ENCODE measurements around the gene ZNF800. TPM values are rescaled to one million over a fixed set of nuclear protein-coding genes. Genes with fewer than 3 reads are reported as not detected.

ZNF800 gene
- total and polyA plus RNA-seq, 4 donors = 4.8 to 15.2 (median 12.8) TPM

GRCh38 chr7:127332880-127333279 is 59.6 kb downstream of the ZNF800 start (continued):
- TF ChIP-seq REST (IDR thresholded peaks at IDR 0.05) = no peak
- TF ChIP-seq MAX (IDR thresholded peaks at IDR 0.05) = no peak

GRCh38 chr7:127330070-127330469 is 62.4 kb downstream of the ZNF800 start:
- no peak overlapping the region for H3K27ac ChIP-seq (ENCODE audit: low read depth in 1 of 2, low read length in 2 of 2)
- WGBS = 75% methylated on average over 1 of the region's 1 CpG
- no peak overlapping the region for H3K4me3 ChIP-seq (ENCODE audit: low read depth in 1 of 3, low read length in 3 of 3)
- H3K36me3 ChIP-seq (ENCODE audit: control insufficient read depth in 4 of 4, insufficient read depth in 3 of 4, low read depth in 1 of 4, low read length in 3 of 4) = no peaks in the 10 kb centered on the region
- TF ChIP-seq HNF4G (IDR thresholded peaks at IDR 0.05) = no peak
- no peak for TF ChIP-seq FOXA2 (IDR thresholded peaks at IDR 0.05)
- TF ChIP-seq HNF4A (conservative IDR thresholded peaks at IDR 0.05) = no peak
- no peak for TF ChIP-seq FOXA1 (IDR thresholded peaks at IDR 0.05)
- no peak for TF ChIP-seq NR2F2 (IDR thresholded peaks at IDR 0.05)
- no peak for TF ChIP-seq SP1 (IDR thresholded peaks at IDR 0.05)
- TF ChIP-seq ZBTB33 (IDR thresholded peaks at IDR 0.05) = no peak
- TF ChIP-seq RXRA (IDR thresholded peaks at IDR 0.05) = no peak
- no peak for TF ChIP-seq EGR1 (IDR thresholded peaks at IDR 0.05; ENCODE audit: low read depth in 2 of 2)
- TF ChIP-seq REST (IDR thresholded peaks at IDR 0.05) = no peak
- no peak for TF ChIP-seq RAD21 (IDR thresholded peaks at IDR 0.05)
- no peak for DNase-seq (ENCODE audit: low spot score)
- H3K9ac ChIP-seq (ENCODE audit: low read depth in 1 of 2, low read length in 2 of 2) = no peak overlapping the region
- H3K9me3 ChIP-seq (ENCODE audit: control insufficient read depth in 4 of 4, low read length in 3 of 4) = no peaks in the 10 kb centered on the region
- no peaks in the 10 kb centered on the region for H3K27me3 ChIP-seq (ENCODE audit: control insufficient read depth in 4 of 4, insufficient read depth in 4 of 4, low read length in 3 of 4)
- no peaks in the 10 kb centered on the region for H3K4me1 ChIP-seq (ENCODE audit: control insufficient read depth in 4 of 4, insufficient read depth in 4 of 4, low read length in 3 of 4)

Measured in liver (tissue), 9 donors.